OCI-LY3 (cell line): ENCODE data around the gene HERC4.
"Not testable (repeated sequence)": the region's sequence is repeated elsewhere in the genome, so short reads cannot be mapped to it uniquely, and the experiment has no call there.

ENCODE experiments used
- H2AFZ ChIP-seq: fragments of 200-600, 300-600 bp; shearing (Covaris generic); 2 replicates; pipeline ENCODE4 v1.6.0; 2014; ENCODE audit warnings: antibody characterized with exemption, low read depth, low read length
- H3K27ac ChIP-seq: fragments of 200-600, 300-600 bp; sonication (generic); 2 replicates; pipeline ENCODE4 v1.5.1; 2014; ENCODE audit warnings: mild to moderate bottlenecking, low read length, moderate library complexity, mixed read lengths
- H3K27me3 ChIP-seq: fragments of 200-600, 300-600 bp; sonication (generic); 2 replicates; pipeline ENCODE4 v1.6.1; 2014; ENCODE audit warnings: low read depth, low read length, mixed read lengths
- H3K36me3 ChIP-seq: fragments of 200-600, 300-600 bp; sonication (generic); replicated peaks from 2 replicates; pipeline ENCODE3; 2014; ENCODE audit warnings: low read depth, low read length, mixed read lengths
- H3K4me1 ChIP-seq: fragments of 300-600, 200-600 bp; sonication (generic); 2 replicates; pipeline ENCODE4 v1.6.1; 2014; ENCODE audit warnings: low read length, mixed read lengths
- H3K4me2 ChIP-seq: fragments of 200-600, 300-600 bp; sonication (generic); 2 replicates; pipeline ENCODE4 v1.6.1; 2014; ENCODE audit warnings: low read length, mixed read lengths
- H3K4me3 ChIP-seq: fragments of 300-600, 200-600 bp; sonication (generic); 2 replicates; pipeline ENCODE4 v1.5.1; 2014; ENCODE audit warnings: antibody characterized with exemption, mild to moderate bottlenecking, low read length, moderate library complexity
- H3K79me2 ChIP-seq: fragments of 300-600, 200-600 bp; shearing (Covaris generic); 2 replicates; pipeline ENCODE4 v1.6.1; 2014; ENCODE audit warnings: mild to moderate bottlenecking, low read length, mixed read lengths
- H3K9ac ChIP-seq: fragments of 300-600, 200-600 bp; shearing (Covaris generic); 2 replicates; pipeline ENCODE4 v1.6.0; 2014; ENCODE audit warnings: mild to moderate bottlenecking, low read length, moderate library complexity
- H3K9me3 ChIP-seq: fragments of 200-600, 300-600 bp; shearing (Covaris generic); 2 replicates; pipeline ENCODE4 v1.6.1; 2014; ENCODE audit warnings: low read length, mixed read lengths; ENCODE audit not compliant: insufficient read depth
- H4K20me1 ChIP-seq: fragments of 200-600, 300-600 bp; sonication (generic); 2 replicates; pipeline ENCODE4 v1.6.1; 2016; ENCODE audit warnings: low read length, mixed read lengths; ENCODE audit not compliant: insufficient read depth
- CTCF ChIP-seq: fragments of 200-600, 300-600 bp; sonication (generic); IDR thresholded peaks from 2 replicates; pipeline ENCODE4 v1.5.1; 2014; ENCODE audit warnings: antibody characterized with exemption, low read length, low read depth
- EZH2phosphoT487 ChIP-seq: fragments of 200-600 bp; shearing (Covaris generic); IDR thresholded peaks from 2 replicates; pipeline ENCODE4 v1.6.1; 2018; ENCODE audit warnings: antibody characterized with exemption, mixed run types, low read depth

The HERC4 gene

GRCh38 chr10:68079434-68079833 lies 4.4 kb upstream of the HERC4 start:
- H3K27me3 ChIP-seq: no peaks in the 10 kb centered on the region
- no peak overlapping the region for H3K27ac ChIP-seq
- peaks cover 2% of the 10 kb centered on the region for H3K79me2 ChIP-seq
- H3K4me3 ChIP-seq: no peak overlapping the region
- H3K9me3 ChIP-seq: no peaks in the 10 kb centered on the region
- no peaks in the 10 kb centered on the region for H4K20me1 ChIP-seq
- H3K4me1 ChIP-seq: peaks cover 5% of the 10 kb centered on the region
- H3K36me3 ChIP-seq: no peaks in the 10 kb centered on the region
- TF ChIP-seq EZH2phosphoT487 (no peak), CTCF (no peak)
- H3K9ac ChIP-seq: no peak overlapping the region
- H2AFZ ChIP-seq: no peak overlapping the region
- H3K4me2 ChIP-seq: no peak overlapping the region

- Histone ChIP-seq H3K27me3 (no peaks in the 10 kb centered on the region), H3K4me3 (no peak overlapping the region), H2AFZ (no peak overlapping the region)
Observed at GRCh38 chr10:68077026-68077425, 1.9 kb upstream of the HERC4 start.

GRCh38 chr10:68076081-68076480 lies 998 bp upstream of the HERC4 start:
- H3K9me3 ChIP-seq, H3K4me2 ChIP-seq, H3K27me3 ChIP-seq, H3K4me3 ChIP-seq, H4K20me1 ChIP-seq, H3K27ac ChIP-seq, H2AFZ ChIP-seq, H3K9ac ChIP-seq, H3K36me3 ChIP-seq: not testable (repeated sequence)
- Histone ChIP-seq H3K4me1 (peaks cover 23% of the 10 kb centered on the region), H3K79me2 (peaks cover 35% of the 10 kb centered on the region)

More at GRCh38 chr10:68077026-68077425, 1.9 kb upstream of the HERC4 start:
- H4K20me1 ChIP-seq: no peaks in the 10 kb centered on the region
- H3K9me3 ChIP-seq: no peaks in the 10 kb centered on the region
- H3K27ac ChIP-seq: no peak overlapping the region
- no peak overlapping the region for H3K9ac ChIP-seq
- H3K4me2 ChIP-seq: no peak overlapping the region
- no peak for TF ChIP-seq CTCF
- TF ChIP-seq EZH2phosphoT487: no peak
- H3K36me3 ChIP-seq: no peaks in the 10 kb centered on the region
- peaks cover 19% of the 10 kb centered on the region for H3K4me1 ChIP-seq
- peaks cover 25% of the 10 kb centered on the region for H3K79me2 ChIP-seq

GRCh38 chr10:68075550-68076004 lies 494 bp upstream of the HERC4 start:
- H3K4me3 ChIP-seq: peak overlapping the region; percentile 73
- H3K27me3 ChIP-seq: no peaks in the 10 kb centered on the region
- peak overlapping the region; percentile 52 for H3K27ac ChIP-seq

More at GRCh38 chr10:68075550-68076004, 494 bp upstream of the HERC4 start:
- Histone ChIP-seq H4K20me1 (no peaks in the 10 kb centered on the region), H3K9me3 (no peaks in the 10 kb centered on the region), H3K36me3 (no peaks in the 10 kb centered on the region), H3K4me1 (peaks cover 28% of the 10 kb centered on the region), H3K9ac (peak overlapping the region; percentile 57), H3K4me2 (peak overlapping the region; percentile 87), H2AFZ (peak overlapping the region; percentile 100), H3K79me2 (peaks cover 40% of the 10 kb centered on the region)
- no peak for TF ChIP-seq CTCF
- TF ChIP-seq EZH2phosphoT487: no peak
